ENCODE results near the gene MYT1.
A peak's percentile ranks its signal among the peaks of the same experiment; 100 is the strongest.
"Not testable (repeated sequence)": the region's sequence is repeated elsewhere in the genome, so short reads cannot be mapped to it uniquely, and the experiment has no call there.

MYT1 gene

DNA sequence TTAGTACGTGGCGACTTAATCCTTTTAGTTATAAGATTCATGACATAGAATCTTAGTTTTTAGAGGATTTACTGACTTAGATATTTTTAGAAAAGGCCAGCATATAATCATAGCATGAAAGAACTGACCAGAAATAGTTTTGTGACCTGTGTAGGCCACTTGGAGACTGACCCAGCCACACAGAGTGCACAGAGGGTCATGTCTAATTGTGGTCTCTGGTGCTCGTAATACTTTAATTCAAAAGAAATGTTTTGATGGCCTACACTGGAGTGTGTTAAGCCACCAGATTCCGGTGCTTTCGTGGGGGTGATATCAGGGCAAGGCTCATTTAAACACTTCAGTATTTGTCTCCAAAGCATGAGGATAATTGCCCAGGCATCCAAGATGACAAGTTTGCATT lies 102.7 kb downstream of the MYT1 start:
- no peak for DNase-seq (ENCODE audit: low read depth in 2 of 2)

DNA sequence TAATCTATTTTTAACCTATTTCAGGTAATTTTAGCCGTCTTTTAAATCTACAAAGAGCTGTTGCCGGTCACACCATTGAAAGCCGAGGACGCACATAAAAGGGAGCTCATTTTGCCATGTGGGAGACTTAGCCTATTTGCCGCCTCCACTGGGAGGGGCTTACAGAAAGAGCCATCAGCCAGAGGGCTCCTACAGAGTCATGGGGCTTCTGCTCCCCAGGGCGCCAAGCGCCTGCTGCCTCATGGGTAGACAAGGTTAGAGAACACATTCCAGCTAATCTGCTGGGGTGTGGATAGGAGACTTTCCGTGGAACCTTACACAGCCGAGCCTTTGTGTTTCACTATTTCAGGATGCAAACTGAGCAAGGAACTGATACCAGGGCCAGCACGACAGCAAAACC lies 103.9 kb downstream of the MYT1 start:
- DNase-seq (ENCODE audit: low read depth in 2 of 2), result no peak

DNA sequence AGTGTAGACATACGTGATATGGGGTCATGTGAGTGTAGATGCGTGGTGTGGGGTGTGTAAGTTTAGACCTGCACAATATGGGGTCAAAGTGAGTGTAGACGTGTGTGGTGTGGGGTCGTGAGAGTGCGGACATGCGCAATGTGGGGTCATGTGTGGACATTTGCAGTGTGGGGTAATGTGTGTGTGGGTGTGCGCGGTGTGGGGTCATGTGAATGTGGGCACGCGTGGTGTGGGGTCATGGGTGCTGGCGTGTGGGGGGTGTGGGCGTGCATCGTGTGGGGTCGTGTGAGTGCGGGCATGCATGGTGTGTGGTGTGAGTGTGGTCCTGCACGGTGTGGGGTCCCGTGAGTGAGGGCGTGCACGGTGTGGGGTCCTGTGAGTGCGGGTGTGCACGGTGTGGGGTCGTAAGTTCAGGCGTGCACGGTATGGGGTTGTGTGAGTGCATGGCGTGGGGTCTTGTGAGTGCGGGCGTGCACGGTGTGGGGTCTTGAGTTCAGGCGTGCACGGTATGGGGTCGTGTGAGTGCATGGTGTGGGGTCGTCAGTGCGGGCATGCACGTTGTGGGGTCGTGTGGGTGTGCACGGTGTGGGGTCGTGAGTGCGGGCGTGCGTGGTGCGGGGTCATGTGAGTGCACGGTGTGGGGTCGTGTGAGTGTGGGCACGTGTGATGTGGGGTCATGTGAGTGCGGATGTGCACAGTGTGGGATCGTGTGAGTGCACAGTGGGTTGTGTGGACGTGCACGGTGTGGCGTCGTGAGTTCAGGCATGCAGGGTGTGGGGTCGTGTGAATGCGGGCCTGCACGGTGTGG lies 105.6 kb downstream of the MYT1 start:
- DNase-seq (ENCODE audit: low read depth in 2 of 2), result no peak

DNA sequence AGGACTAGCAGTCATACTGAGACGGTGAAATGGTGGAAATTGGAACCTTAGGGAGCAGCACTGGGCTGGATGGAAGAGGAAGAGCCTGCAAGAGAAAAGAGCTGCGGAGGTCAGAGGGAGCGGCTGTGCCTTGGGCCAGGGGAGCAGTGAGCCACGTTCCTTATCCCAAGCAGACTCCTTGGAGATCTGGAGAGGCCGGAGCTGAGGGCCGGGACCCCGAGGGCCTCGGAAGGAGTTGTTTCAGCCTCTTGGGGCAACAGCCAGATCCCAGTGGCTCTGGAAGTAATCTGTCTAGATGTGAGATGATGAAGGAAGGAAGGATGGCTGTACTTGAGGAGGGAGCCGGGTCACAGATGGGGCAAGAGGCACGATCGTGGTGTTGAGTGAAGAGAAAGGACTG lies 107.4 kb downstream of the MYT1 start:
- DNase-seq (ENCODE audit: low read depth in 2 of 2), result no peak

DNA sequence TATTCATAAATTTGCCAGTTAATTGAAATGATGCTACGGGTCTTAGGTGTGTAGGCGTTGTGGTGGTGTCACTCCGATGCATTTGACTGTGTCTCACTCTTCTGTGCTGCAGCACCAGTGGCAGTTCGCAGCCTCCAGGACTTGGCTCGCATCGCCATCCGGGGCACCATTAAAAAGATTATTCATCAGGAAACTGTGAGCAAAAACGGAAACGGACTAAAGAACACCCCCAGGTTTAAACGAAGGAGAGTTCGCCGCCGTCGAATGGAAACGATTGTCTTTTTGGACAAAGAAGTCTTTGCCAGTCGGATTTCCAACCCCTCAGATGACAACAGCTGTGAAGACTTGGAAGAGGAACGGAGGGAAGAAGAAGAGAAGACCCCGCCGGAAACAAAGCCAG lies 108.9 kb downstream of the MYT1 start:
- DNase-seq (ENCODE audit: low read depth in 2 of 2), result no peak

DNA sequence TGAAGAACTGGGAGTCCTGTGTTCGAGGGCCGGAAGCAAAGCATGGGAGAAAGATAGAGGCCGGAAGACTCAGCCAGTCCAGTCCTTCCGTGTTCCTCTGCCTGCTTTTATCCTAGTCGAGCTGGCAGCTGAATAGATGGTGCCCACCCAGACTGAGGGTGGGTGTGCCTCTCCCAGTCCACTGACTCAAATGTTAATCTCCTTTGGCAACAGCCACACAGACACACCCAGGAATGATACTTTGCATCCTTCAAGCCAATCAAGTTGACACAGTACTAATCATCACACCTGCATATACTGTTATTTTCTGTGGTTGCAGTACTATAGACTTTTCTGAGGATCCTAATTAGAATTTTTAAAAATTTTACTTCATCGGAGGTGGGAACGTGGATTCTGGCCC lies 112.6 kb downstream of the MYT1 start:
- no peak for DNase-seq (ENCODE audit: low read depth in 2 of 2)

DNA sequence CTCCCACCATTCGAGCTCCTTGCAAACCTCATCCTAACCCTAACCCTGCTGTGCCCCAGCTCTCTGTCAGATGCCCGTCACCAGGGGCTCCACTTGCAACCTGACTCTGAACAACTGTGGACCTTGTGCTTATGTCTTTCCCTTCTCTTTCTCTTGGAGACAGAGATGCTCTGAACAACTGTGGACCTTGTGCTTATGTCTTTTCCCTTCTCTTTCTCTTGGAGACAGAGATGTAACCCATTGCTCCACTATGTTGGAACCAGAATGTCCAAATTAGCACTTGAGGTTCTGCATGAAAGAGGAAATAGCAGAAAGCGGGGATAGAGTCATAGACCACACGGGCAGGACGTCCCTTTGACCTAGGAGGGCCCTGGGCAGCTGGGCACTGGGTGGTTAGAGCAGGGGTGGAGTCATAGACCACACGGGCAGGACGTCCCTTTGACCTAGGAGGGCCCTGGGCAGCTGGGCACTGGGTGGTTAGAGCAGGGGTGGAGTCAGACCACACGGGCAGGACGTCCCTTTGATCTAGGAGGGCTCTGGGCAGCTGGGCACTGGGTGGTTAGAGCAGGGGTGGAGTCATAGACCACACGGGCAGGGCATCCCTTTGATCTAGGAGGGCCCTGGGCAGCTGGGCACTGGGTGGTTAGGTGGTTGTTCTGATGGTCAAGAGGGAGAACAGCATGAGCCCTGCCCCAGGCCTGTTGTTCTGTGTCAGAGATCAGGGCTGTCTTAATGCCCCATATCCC lies 113.5 kb downstream of the MYT1 start:
- DNase-seq (ENCODE audit: low read depth in 2 of 2), result no peak

DNA sequence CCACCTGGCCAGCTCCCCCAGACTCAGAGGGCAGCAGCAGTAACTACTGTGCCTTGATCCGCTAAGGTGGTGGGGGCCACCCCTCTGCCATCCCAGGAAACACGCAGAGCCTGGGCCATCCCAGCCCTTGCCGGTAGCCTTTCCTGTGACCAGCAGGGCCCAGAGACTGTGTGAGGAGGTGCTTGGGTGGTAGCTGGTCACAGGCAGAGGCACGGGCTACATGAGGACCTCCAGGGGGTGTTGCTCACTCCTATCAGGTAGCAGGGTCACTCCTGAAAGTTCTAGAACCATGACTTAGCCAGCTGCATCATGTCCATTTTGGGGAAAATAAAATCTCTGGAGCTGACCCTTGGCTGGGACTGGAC lies 114.0 kb downstream of the MYT1 start:
- no peak for DNase-seq (ENCODE audit: low read depth in 2 of 2)

DNA sequence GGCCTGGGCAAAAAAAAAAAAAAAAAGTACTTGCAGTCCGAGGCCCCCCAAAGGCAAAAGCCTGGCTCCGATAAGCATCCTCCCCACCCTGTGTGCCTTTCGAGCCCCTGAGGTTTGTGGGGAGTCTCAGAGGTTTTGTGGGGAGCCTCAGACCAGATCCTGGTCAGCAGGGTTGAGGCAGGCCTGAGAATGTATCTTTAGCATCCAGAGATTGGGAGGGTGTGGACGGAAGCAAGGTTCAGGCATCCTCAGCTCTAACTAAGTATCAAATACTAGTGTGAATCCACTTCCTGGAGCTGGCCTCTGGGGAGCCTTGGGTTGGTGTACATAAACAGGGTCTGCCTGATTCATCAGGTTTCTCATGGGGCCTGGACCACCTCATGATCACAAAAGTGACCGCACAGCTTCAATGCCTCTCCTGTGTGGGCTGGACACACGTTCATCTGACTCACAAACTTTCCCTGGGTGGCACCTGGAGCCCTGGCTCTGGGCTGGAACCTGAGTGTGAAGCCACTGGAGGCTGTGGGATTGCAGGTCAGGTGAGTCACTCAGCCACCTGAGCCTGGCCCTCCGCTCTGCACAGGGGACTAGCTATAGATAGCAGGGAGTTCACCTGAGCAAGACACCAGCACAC lies 115.7 kb downstream of the MYT1 start:
- no peak for DNase-seq (ENCODE audit: low read depth in 2 of 2)

DNA sequence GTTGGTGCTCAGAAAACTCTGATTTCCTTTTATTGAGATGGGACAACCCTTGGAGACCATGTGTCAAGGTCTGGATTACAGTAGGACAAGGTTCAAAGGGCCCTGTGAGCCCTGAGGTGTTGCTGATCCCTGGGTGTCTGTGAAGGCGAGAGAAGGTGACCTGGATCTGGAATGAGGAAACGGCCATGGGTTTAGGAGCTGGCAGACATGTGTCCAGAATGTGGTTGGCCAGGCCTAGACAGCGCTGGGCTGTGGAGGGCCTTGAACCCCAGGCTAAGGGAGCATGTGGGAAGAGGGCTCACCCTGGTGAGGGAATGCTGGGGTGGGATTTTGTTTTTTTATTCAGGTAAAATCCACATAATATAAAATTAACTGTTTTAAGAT lies 116.2 kb downstream of the MYT1 start:
- no peak for DNase-seq (ENCODE audit: low read depth in 2 of 2)

DNA sequence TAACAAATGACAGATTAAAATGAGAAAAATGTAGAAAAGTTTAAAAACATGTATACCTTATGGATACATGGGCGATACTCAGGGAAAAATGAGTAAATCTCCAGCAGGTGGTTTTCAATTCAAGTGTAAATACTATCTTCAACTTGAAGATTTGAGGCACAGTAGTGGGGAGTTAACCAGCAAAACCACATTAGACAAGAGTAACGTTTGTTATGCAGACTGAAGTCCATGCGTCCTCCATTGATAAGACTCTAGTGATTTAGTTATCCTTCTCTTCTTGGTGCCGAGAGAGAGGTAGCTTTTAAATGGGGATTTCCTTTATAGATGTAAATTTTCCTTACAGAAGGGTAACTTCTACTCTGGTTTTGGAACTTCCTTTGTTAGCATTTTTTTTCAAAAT lies 119.4 kb downstream of the MYT1 start:
- no peak for DNase-seq (ENCODE audit: low read depth in 2 of 2)

DNA sequence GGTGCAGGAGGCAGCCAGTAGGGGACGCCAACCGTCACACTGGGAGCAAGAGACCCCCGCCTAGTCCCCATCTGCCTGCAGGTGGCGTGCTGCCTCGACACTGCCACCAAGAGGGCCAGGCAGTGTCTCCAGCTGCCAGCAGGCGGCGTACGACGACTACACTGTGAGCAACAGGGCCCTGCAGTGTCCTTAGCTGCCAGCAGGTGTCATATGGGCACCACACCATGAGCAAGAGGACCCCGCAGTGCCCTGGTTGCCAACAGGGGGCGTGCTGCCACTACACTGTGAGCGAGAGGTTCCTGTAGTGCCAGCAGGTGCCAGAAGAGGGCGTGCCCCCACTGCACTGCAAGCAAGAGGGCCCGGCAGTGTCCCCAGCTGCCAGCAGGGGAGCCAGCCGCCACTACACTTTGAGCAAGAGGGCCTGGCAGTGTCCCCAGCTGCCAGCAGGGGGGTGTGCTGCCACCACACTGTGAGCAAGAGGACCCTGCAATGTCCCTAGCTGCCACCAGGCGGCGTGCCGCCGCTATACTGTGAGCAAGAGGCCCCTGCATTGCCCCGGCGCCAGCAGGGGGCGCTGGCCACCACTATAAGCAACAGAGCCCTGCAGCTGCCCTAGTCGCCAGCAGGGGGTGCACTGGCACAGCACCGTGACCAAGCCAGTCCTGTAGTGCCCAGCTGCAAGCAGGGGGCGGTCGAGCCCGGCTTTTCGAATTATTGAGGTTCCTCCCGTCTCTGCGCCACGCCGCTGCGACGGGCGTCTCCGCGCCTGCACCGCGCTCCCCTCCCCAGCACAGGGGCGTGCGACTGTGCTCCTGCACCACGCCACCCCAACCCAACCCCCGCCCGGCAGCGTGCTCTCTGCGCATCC lies 121.6 kb downstream of the MYT1 start:
- DNase-seq (ENCODE audit: low read depth in 2 of 2), result peak; percentile 36 to 42

DNA sequence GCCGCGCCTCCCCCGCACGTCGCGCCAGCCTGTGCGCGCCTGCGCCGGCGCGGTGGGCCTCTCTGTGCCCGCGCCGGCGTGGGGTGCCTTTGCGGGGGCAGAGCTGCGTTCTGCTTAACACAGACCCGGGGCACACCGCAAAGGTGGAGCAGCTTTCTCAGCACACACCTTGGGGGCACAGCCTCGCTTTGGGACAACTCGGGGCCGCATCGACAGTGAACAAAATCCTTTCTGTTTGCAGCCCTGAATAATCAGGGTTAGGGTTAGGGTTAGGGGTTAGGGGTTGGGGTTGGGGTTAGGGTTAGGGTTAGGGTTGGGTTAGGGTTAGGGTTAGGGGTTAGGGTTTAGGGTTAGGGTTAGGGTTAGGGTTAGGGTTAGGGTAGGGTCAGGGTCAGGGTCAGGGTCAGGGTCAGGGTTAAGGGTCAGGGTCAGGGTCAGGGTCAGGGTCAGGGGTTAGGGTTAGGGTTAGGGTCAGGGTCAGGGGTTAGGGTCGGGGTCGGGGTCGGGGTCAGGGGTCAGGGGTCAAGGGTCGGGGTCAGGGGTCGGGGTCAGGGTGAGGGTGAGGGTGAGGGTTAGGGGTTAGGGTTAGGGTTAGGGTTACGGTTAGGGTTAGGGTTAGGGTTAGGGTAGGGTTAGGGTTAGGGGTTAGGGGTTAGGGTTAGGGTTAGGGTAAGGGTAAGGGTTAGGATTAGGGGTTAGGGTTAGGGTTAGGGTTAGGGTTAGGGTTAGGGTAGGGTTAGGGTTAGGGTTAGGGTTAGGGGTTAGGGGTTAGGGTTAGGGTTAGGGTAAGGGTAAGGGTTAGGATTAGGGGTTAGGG lies 122.4 kb downstream of the MYT1 start:
- DNase-seq (ENCODE audit: low read depth in 2 of 2), result not testable (repeated sequence)

DNA sequence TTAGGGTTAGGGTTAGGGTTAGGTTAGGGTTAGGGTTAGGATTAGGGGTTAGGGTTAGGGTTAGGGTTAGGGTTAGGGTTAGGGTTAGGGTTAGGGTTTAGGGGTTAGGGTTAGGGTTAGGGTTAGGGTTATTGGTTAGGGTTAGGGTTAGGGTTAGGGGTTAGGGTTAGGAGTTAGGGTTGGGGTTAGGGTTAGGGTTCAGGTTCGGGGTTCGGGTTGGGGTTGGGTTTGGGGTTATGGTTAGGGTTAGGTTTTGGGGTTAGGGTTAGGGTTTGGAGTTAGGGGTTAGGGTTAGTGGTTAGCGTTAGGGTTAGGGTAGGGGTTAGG lies 123.0 kb downstream of the MYT1 start:
- DNase-seq (ENCODE audit: low read depth in 2 of 2), result not testable (repeated sequence)

Measured in stimulated activated CD4-positive, alpha-beta T cell treated with anti-CD3 and anti-CD28 coated beads, Interleukin-1b, Interleukin-23, amount 100 ng/mL, for 1 hour (primary cell).